Esophagus muscularis mucosa (tissue), 3 donors: ENCODE data around the gene INHBA.

Experiments used
- CTCF ChIP-seq, 3 experiments: fragments of 200-600 bp in 2 of 3; fragments of 450-650 bp in 1 of 3; sonication (generic) in 2 of 3; IDR thresholded peaks; one replicate each; pipeline ENCODE4 v1.5.1; 2017 to 2019; ENCODE audit warnings: antibody characterized with exemption in 3 of 3, mild to moderate bottlenecking in 2 of 3, moderate library complexity in 1 of 3
- POLR2AphosphoS5 ChIP-seq, 2 donors: sonication (generic); formaldehyde crosslinking; IDR thresholded peaks; one replicate each; pipeline ENCODE4 v1.6.1; 2017; ENCODE audit warnings: antibody characterized with exemption in 2 of 2

GRCh38 chr7:41730668-41731067, 27.8 kb upstream of the INHBA start:
- TF ChIP-seq CTCF (IDR thresholded peaks at IDR 0.05), result no peak
- TF ChIP-seq POLR2AphosphoS5 (IDR thresholded peaks at IDR 0.05), result no peak
